Ovary (tissue), 3 donors: ENCODE results near the gene ALPI.
"Not testable (repeated sequence)": the region's sequence is repeated elsewhere in the genome, so short reads cannot be mapped to it uniquely, and the experiment has no call there.

Source experiments
- CTCF ChIP-seq, 3 donors: fragments of 450-650 bp in 2 of 3; fragments of 200-600 bp in 1 of 3; IDR thresholded peaks; one replicate each; pipeline versions ENCODE4 v1.5.1 to v1.8.0; 2016 to 2022; ENCODE audit warnings: antibody characterized with exemption in 3 of 3, mild to moderate bottlenecking in 1 of 3
- POLR2A ChIP-seq: fragments of 450-650 bp; IDR thresholded peaks from one replicate; pipeline ENCODE4 v1.6.1; 2017; ENCODE audit warnings: antibody characterized with exemption, mild to moderate bottlenecking, moderate library complexity
- donor health status: DM: no; HTN: no; CAD: no.

- TF ChIP-seq CTCF (IDR thresholded peaks at IDR 0.05); POLR2A: not testable (repeated sequence)
These were observed 33.0 kb upstream of the ALPI start for GRCh38 chr2:232422996-232423395.
